MM.1S (cell line): ENCODE results near the gene MBTPS2.
"Not testable (repeated sequence)": the region's sequence is repeated elsewhere in the genome, so short reads cannot be mapped to it uniquely, and the experiment has no call there.

Experiments
- CTCF ChIP-seq: fragments of 300-600 bp; sonication (generic); IDR thresholded peaks from 2 replicates; pipeline ENCODE4 v1.5.1; 2016; ENCODE audit warnings: antibody characterized with exemption, low read length, mixed read lengths
- EZH2 ChIP-seq: fragments of 300-600 bp; sonication (generic); optimal IDR thresholded peaks from 2 replicates; pipeline ENCODE3; 2017; ENCODE audit warnings: low read depth, mild to moderate bottlenecking, antibody characterized with exemption, low read length, mixed read lengths

GRCh38 chrX:21874182-21874581, 34.8 kb downstream of the MBTPS2 start:
- not testable (repeated sequence) for TF ChIP-seq EZH2, CTCF
